ENCODE measurements around the gene FCGBP.

Gene FCGBP

DNA sequence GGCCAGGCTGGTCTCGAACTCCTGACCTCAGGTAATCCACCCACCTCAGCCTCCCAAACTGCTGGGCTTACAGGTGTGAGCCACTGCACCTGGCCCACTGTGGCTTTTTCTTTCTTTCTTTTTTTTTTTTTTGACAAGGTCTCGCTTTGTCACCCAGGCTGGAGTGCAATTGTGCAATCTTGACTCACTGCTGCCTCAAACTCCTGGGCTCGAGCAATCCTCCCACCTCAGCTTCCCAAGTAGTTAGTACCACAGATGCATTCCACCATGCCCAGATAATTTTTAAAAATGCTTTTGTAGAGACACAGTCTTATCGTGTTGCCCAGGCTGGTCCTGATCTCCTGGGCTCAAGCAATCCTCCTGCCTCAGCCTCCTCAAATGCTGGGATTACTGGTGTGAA lies 12.1 kb upstream of the FCGBP start:
- DNase-seq (ENCODE audit: low read depth, low spot score): no peak

DNA sequence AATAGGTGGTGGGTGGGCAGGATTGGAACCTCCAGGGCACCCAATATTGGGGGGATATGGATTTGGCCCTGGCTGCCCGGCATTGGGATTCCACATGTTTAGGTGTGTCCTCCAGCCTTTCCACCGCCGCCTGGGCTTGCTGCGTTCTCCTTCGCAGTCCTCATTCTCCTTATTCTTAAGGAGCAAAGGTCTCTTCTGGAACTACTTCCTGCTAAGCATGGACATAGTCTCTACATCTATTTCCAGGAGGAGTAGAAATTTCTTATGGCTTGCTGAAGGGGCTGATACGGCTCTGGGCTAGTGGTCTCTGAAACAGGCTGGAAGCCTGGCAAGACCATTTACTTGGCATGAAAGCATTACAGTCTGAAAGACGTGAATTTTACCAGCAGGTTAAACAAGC lies 9.2 kb upstream of the FCGBP start:
- DNase-seq (ENCODE audit: low read depth, low spot score): no peak

DNA sequence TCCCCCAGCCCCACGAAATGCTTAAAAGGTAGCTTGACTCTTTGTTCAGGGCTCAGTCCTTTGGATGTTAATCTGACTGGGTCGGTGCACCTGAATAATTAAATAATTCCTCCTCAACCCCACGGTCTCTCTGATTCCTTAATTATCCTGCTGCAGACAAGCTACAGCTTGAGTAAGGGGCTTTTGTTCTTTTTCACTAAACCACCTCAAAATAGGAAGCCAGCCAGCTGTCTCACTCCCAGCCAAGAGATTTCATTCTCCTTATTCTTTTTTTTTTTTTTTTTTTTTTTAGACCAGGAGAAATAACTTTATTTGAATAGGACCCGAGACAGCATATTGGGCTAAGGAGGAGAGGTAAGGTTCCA lies 7.9 kb upstream of the FCGBP start:
- no peak for DNase-seq (ENCODE audit: low read depth, low spot score)

DNA sequence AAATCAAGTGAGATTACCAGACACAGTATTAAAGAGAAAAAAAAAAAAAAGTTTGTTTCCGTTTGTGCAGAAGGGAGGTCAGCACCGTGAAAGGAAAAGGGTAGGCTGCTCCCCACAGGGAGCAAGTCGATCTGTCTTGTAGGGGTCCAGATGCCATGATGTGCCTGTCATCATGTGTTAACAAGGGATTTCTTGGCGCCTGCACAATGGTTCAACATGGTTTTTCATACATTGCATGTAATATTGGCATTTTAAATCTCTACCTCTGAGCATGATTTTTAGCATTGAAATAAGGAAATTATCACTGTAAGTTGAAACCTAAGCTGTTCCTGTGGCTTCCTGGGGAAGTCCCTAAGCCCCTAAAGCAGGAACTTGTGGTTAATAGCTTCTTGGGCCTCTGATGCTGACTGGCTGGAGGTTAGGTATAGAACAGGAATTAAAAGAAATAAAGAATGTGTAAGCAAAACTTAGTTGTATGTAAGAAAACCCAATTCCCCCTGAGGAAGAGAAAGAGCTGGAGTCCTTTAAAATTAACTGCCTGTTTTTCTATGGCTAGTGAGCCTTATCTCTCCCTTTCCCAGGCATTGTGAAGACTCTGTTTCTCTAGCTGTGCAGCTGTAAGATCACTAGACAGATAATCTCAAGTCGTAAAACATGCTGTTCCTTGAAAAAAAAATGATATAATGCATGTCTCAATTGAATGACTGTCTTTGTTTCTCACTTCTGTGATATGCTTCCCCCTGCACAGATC lies 7.4 kb upstream of the FCGBP start:
- peak; percentile 35 for DNase-seq (ENCODE audit: low read depth, low spot score)

DNA sequence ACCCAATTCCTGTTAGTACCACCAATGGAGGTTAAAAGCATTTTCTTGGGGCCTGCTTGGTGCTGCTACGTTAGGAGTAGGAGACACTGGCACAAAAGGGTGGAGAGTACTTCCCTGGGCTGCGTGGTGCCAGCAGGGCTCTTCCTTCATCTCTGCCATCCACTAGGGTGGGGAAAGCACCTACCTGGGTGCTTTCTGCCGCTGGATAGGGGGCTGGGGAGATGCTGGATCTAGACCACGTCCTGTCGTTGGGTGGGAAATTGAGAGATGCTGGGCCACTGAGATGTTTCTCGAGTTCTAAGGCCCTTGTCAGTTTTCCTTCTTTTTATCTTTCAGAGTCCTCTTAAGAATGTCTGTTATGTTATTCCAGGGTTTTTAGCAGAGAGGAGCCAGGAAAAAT lies 6.7 kb upstream of the FCGBP start:
- no peak for DNase-seq (ENCODE audit: low read depth, low spot score)

DNA sequence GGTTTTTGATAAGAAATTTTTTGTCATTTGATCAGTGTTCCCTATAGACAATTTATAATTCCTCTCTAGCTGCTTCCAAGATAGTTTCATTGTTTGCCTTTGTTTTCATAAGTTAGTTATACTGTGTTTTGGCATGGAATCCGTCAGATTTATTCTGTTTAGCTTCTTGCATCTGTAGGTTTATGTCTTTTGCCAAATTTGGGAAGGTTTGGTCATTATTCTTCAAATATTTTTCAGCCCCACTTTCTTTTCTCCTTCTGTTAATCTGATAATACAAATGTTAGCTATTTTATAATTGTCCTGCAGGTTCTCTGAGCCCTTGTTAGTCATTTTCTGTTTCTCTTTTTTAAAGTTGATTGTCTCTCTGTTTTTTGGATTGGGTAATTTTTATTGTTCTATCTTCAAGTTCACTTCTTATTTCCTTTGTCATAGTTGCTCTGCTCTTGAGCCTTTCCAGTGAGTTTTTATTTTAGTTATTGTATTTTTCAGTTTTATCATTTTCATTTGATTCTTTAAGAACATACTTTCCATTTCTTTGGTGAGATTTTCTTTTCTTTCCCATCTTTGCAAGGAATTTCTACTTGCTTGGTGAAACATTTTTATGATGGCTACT lies 5.9 kb upstream of the FCGBP start:
- no peak for DNase-seq (ENCODE audit: low read depth, low spot score)

DNA sequence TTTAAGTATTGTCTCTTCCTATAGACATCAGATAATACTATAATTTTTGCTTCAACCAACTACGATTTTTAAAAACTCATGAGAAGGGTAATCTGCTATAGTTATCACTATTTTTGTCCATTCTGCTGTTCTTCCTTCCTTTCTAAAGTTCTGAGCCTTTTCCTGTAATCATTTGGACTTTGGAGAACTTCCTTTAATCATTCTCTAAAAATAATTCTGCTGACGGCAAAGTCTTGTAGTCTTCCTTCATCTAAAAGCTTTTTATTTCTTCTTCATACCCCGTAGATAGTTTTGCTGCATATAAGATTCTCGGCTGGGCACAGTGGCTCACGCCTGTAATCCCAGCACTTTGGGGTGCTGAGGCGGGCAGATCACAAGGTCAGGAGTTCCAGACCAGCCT lies 5.1 kb upstream of the FCGBP start:
- DNase-seq (ENCODE audit: low read depth, low spot score): no peak

DNA sequence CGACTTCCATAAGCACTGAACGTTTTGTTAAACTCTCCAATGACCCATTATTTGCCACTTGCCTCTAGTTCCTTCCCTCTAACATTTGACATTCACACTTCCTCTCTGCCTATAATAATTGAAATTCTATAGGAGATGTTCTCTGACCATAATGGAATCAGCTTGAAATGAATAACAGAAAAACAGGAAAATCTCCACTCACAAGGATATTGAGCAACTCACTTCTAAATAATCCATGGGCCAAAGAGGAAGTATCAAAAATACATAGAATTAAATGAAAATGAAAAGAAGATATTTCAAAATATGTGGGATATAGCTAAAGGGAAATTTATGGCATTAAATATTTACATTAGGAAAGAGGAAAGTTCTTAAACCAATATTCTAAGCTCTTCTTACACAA lies 3.4 kb upstream of the FCGBP start:
- DNase-seq (ENCODE audit: low read depth, low spot score): no peak

DNA sequence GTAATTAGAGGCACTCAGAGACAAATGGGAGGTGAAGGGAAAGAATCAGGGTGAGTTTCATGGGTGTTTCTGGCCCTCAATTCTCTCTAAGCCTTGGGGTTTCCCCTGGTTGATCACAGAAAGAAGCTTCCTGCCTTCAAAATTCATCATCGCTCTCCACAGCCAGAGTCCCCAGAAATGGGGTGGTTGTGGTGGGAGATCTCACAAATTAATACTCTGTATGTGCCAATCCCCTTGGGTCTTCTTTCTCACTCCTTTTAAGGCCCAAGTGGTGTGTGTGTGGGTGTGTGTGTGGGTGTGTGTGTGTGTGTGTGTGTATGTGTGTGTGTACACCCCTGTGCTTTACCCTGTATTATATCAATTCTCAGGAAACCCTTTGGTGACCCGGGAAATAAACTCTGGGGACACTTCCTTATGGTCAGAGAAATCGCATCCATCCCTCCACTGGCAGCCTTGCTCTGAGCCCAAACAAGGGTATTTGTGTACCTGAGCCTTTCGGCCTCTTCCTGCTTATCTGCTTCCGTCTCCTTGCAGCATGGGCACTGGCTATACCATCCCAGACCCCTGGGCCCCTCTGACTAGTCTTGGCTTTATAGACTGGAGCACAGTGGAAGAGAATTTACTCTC lies 2.8 kb upstream of the FCGBP start:
- no peak for DNase-seq (ENCODE audit: low read depth, low spot score)

DNA sequence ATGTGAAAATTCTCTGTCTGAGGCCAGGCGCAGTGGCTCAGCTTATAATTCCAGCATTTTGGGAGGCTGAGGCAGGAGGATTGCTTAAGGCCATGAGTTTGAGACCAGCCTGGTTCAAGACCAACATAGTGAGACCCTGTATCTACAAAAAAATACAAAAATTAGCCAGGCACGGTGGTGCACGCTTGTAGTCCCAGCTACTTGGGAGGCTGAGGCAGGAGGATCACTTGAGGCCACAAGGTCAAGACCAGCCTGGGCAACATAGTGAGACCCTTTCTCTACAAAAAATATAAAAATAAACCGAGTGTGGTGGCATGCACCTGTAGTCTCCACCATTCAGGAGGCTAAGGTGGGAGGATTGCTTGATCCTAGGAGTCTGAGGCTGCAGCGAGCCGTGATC lies 2.2 kb upstream of the FCGBP start:
- DNase-seq (ENCODE audit: low read depth, low spot score): no peak

DNA sequence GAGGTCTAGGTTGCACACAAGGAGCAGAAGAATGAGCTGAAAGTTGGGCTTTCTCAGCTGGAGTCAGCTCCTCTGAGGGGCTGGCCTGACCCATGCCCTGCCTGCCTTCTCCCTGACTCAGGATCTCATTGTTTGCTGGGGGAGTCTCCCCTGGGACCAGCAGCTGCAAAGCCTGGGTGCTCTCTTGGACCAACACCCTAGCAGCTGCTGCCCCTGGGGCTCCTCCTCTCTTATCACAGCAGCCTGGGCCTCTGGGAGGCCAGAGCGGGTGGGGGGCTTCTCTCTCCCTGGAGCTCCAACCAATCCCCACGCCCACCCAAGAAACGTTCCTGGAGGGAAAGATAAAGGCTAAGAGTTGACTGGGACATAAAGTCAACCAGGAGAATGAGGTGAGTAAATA lies 1.6 kb upstream of the FCGBP start:
- DNase-seq (ENCODE audit: low read depth, low spot score): no peak

DNA sequence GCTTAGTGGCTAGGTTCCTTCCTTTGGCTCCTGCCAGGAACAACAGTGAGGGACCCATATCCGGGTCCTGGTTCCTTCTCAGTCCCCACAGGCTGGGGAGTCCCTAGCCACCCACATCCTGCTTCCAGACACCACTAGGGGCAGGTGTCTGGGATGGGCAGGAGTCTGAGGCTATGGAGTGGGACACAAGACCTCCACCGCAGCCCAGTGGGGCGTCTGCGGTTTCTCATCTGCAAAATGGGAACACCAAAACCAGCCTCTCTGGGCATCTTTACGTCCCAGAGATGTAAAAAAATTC lies 879 bp upstream of the FCGBP start:
- no peak for DNase-seq (ENCODE audit: low read depth, low spot score)

DNA sequence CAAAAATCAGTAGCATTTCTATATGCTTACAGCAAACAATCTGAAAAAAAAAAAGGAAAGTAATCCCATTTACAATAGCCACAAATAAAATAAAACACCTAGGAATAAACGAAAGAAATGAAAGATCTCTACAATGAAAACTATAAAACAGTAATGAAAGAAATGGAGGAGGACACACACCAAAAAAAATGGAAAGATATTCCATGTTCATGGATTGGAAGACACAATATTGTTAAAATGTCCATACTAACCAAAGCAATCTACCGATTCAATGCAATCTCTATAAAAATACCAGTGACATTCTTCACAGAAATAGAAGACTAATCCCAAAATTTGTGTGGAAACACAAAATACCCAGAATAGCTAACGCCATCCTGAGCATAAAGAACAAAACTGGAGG lies 4.7 kb downstream of the FCGBP start:
- no peak for DNase-seq (ENCODE audit: low read depth, low spot score)

DNA sequence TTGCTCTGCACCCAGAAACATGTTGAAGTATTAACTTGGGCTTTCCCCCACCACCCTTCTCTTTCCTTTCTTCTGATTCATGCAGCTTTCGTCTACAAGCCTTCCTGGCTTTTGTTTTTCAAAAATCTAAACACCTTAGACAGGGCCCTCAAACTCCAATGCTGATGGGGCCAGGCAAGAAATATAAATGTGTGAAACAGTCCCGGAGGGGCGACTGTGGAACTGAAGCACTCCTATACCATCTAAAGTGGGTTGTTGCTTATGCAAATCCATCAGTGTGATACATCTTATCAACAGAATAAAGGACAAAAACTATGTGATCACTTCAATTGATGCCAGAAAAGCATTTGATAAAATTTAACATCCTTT lies 6.1 kb downstream of the FCGBP start:
- no peak for DNase-seq (ENCODE audit: low read depth, low spot score)

DNA sequence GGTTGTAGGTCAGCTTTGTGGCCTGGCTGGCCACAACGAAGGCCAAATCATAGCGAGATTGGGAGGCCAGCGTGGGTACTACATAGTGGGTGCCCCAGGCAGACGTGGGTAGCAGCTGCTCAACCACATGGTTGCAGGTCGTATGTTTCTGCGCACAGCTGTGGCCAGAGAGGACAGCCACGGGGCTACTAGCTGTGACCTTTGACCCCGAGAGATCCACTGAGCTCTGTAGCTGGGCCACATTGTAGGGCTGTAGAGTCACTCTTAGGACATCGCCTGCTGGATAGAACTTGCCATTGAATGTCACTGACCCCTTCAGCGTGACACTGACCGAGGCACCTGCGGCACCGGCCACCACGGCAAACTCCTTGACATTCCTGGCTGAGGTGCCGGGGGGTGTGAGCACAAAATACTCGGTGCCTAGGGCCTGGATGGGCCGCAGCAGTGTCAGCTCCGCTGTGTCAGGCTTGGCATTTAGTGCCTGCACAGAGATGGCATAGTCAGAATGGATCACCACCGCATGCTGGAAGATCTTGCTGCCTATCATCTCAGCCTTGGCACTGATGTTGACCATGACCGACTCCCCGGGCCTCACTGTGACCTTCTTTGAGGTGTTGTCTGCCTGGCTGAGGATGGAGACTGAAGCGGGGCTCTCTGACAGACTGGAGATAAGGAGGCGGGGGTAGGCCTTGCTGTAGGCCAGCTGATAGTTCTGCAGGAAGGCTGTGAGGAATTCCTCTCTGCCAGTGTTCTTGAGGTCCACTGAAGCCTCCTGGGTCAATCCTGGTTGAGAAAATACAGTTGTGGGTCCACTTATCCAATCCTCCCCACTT lies 6.7 kb downstream of the FCGBP start:
- DNase-seq (ENCODE audit: low read depth, low spot score): no peak

DNA sequence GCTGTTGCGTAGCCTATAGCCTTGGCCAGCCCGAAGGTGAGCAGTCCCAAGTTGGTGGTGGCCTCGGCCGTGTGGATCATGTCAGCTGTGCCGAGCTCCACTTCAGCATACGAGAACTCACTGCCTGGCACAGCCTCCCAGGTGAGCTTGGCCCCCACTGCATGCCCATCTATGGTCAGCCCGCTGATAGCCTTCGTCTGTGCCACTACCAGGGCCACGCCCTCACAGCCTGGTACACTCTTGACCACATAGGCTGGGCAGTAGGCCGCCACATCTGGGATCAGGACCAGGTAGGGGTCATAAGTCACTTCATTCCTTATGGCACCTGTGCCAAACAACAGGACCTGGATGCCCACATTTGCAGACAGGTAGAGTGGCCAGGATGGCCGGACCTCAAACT lies 7.4 kb downstream of the FCGBP start:
- no peak for DNase-seq (ENCODE audit: low read depth, low spot score)

DNA sequence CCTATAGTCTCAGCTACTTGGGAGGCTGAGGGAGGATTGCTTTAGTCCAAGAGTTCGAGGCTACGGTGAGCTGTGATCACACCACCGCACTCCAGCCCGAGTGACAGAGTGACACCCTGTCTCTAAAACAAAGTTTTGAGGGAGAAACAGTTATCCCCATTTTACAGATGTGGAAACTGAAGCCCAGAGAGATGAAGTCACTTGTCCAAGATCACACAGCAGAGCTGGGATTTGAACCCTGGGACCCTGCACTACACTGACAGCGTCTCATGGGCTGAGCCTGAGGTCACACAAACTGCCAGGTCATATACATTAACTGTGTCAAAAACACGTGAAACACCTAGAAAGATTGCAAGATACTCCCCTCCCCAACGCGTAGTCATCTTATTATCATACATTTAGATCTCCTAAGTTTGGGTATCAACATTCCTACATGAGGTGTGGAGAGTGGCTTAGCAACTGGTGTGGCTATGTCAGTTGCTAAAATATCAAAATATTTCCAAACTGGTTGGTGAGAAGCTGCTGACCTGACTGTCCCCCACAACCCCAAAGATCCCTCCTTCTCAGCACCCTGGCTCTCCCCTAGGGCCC lies 8.2 kb downstream of the FCGBP start:
- DNase-seq (ENCODE audit: low read depth, low spot score): no peak

DNA sequence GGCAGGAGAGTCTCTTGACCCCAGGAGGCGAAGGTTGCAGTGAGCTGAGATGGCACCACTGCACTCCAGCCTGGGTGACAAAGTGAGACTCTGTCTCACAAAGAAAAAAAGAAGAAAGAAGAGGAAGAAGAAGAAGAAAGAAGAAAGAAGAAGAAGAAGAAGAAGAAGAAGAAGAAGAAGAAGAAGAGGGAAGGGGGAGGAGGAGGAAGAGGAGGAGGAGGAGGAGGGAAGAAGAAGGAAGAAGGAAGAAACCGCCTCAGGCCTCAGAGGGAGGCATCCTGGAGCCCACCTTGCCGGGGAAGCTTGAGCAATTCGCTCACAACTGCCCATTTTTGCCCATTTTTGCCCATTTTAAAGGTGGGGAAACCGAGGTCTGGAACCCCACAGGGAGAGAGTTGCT lies 9.5 kb downstream of the FCGBP start:
- DNase-seq (ENCODE audit: low read depth, low spot score): no peak

DNA sequence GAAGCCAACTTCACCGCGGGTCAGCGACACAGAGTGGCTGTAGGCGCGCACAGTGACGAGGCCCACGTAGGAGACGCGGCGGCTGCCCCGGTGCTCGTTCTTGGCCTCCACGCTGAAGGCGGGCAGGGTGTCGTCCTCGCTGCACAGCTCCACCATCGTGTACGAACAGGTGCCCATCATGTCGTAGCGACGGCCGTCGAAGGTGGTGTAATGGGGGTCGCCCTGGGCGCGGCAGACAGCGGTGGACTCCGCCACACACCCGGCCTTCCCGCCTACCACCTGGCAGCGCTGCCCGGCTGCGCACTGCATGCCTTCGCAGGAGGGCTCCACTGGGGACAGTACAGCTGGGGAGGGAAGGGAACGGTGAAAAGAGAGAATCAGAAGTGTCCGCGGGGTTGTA lies 10.0 kb downstream of the FCGBP start:
- DNase-seq (ENCODE audit: low read depth, low spot score): no peak

DNA sequence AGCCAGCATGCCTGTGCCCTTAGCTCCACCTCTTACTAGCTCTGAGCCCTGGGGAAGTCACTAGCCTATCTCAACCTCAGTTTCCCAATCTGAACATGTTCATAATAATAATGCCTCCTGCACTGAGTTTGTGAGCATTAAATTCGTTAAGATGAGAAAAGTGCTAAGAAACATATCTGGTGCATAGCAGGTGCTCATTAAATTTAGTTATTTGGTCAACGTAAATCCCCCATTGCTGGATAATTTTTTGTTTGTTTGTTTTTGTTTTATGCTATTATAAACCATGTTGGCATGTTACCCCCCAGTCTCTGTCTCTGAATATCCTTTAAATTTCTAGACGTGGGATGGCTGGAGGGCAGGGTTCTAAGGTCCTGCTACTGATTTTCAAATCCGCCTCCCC lies 10.6 kb downstream of the FCGBP start:
- DNase-seq (ENCODE audit: low read depth, low spot score): no peak

DNA sequence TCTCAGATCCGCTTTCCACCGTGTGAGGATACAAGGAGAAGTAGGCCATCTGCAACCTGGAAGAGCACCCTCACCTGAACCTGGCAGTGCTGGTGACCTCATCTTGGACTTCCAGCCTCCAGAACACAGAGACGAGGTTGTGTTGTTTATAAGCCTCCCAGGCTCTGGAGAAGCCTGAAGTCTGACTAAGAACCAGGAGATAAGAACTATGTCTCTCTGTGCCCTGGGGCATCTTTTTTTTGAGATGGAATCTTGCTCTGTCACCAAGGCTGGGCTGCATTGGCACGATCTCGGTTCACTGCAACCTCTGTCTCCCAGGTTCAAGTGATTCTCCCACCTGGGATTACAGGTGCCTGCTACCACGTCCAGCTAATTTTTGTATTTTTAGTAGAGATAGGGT lies 14.5 kb downstream of the FCGBP start:
- no peak for DNase-seq (ENCODE audit: low read depth, low spot score)

DNA sequence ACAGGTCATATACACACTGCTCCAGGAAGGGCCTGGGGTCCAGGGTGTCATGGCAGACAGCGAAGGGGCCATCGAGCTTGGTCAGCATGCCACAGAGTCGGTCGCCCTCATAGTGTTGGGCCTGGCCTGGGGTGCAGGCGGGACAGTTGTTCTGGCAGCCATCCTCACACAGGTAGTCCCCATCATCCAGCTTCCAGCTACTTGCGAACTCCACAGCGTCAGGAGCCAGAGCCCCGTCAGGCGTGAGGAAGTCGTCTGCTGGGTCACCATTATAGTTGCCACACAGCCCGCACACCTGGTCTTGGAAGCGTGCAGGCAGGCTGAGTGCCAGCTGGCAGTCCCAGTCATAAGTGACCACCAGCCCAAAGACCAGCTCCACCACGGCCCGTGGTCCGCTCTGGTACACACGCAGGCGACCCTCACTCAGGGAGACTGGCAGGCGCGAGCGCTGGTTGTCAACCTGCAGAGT lies 16.2 kb downstream of the FCGBP start:
- no peak for DNase-seq (ENCODE audit: low read depth, low spot score)

Data from smooth muscle cell of the brain vasculature (primary cell).